PC-3 (cell line): ENCODE data around the gene NCAPD2.

Experiments used
- EZH2 ChIP-seq: fragments of 300-600 bp; sonication (generic); IDR thresholded peaks from one replicate; pipeline ENCODE4 v1.6.1; 2017; ENCODE audit warnings: antibody characterized with exemption, mild to moderate bottlenecking, low read length; ENCODE audit not compliant: unreplicated experiment
- EZH2phosphoT487 ChIP-seq: fragments of 300-600 bp; sonication (generic); IDR thresholded peaks from 2 replicates; pipeline ENCODE4 v1.6.1; 2018; ENCODE audit warnings: mild to moderate bottlenecking, antibody characterized with exemption, low read length, borderline replicate concordance
- TF ChIP-seq, protein P1 (sequence below): fragments of 300-600 bp; sonication (generic); conservative IDR thresholded peaks from 2 replicates; pipeline ENCODE4 v1.5.1; 2017; ENCODE audit warnings: antibody characterized with exemption, low read depth, mild to moderate bottlenecking, low read length

DNA sequence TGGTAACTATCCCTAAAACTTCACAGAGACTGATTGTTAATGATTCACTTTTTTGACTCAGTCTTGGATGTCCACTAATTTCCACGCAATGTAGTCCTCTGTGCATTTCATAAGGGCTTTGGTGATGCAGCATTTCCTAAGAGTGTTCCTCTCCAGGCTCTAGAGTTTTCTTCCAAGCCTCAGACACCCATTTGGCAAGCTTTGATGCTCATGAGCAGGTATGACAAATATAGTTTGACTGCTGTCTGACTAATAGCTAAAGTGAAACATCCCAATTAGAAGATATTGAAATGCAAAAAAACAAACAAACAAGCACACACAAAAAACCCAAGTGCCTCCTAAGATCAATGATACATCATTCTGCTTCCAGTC lies 21.9 kb upstream of the NCAPD2 start:
- TF ChIP-seq, protein P1, sequence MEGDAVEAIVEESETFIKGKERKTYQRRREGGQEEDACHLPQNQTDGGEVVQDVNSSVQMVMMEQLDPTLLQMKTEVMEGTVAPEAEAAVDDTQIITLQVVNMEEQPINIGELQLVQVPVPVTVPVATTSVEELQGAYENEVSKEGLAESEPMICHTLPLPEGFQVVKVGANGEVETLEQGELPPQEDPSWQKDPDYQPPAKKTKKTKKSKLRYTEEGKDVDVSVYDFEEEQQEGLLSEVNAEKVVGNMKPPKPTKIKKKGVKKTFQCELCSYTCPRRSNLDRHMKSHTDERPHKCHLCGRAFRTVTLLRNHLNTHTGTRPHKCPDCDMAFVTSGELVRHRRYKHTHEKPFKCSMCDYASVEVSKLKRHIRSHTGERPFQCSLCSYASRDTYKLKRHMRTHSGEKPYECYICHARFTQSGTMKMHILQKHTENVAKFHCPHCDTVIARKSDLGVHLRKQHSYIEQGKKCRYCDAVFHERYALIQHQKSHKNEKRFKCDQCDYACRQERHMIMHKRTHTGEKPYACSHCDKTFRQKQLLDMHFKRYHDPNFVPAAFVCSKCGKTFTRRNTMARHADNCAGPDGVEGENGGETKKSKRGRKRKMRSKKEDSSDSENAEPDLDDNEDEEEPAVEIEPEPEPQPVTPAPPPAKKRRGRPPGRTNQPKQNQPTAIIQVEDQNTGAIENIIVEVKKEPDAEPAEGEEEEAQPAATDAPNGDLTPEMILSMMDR: no peak
- TF ChIP-seq EZH2: no peak
- no peak for TF ChIP-seq EZH2phosphoT487
